ENCODE results near the gene TRIM59.
"Not testable (repeated sequence)": the region's sequence is repeated elsewhere in the genome, so short reads cannot be mapped to it uniquely, and the experiment has no call there.

TRIM59 gene

DNA sequence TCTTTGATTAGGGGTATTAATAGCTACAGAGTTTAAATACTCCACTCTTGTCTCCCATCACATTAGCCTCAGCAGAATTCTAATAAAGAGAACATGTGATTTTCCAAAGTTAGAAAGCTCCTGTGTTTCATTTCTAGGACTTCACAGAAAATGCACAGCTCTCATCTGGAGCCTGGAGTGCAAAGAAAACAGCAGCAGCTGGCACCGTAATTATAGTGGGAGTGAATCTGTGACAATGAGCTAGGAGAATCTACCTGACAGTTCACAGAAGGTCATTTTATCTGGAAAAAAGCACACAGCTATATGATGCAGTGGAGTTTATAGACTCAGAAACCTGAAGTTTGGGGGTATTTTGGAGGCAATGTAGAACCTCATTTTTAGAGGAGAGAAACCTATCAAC, 5.4 kb upstream of the TRIM59 start:
- DNase-seq: no peak

- not testable (repeated sequence) for DNase-seq
These were observed 2.7 kb upstream of the TRIM59 start for GRCh38 chr3:160452251-160452650.

- DNase-seq: no peak
These were observed 2.0 kb upstream of the TRIM59 start for GRCh38 chr3:160451602-160452001.

DNA sequence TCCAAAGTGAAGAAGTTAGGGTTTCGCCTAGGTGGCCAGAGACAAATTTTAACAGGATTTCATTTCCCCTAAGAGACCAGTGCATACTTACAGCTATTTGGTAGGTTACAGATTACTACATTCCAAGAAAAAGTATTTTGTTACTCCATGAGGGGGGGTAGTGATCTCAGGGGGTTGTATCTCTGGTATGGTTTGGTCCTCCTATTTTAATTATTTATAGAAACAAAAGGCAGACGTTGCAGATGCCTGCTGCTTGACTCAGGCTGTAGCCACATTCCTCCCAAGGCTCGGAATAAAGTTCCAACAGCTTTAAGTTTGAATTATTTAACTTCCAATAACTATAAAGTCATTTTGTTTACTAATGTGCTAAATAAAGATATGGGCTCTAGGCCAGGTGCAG, 1.3 kb upstream of the TRIM59 start:
- DNase-seq: no peak

DNA sequence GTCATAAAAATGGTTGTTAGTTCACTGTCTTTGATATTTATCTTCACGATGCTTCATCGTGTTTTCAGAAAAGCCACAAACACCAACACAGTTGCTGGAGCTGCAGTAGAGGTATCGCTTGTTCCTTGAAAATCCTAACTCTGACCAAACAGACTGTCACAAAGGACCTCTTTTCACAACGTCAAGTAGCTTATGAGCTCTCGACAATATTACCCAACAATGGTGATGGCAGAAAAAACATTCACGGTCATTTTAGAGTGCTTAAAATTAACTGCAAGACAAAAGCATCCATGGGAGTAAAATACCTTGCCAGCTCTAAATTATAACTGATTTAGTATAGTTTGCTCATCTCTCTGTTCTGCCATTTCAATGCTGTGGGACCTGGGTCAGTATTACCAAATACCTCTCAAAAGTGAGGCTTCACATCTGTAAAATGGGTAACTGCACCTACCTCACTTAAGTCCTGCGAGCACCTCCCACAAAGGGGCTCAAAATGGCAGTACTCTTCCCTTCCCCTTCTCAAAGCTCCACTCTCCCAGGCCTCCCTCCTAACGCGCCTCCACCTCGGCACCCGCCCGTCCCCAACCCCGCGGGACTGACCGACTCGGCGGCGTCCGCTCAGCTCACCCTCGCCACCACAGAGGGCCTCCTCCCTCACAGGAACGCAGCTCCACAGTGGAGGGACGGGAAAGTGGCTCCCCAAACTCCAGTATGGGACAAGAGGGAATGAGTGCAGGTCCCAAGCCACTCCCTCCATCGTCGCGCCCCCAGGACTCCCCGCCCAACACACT, 546 bp downstream of the TRIM59 start:
- DNase-seq: no peak

- DNase-seq: no peak
These were observed 2.0 kb downstream of the TRIM59 start for GRCh38 chr3:160447544-160447943.

GRCh38 chr3:160446522-160447056, 3.0 kb downstream of the TRIM59 start:
- no peak for DNase-seq

DNA sequence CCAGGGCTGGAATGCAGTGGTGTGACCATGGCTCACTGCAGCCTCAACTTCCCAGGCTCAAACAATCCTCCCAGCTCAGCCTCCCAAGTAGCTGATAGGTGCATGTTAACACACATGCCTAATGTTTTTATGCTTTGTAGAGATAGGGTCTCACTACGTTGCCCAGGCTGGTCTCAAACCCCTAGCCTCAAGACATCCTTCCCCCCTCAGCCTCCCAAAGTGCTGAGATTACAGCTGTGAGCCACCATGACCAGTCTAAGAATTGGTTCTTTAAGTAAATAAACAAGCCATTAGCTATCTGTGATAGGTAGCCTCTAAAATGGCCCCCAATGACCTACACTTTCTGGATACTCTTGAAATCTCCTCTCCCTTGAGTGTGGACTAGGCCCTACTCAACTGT, 3.7 kb downstream of the TRIM59 start:
- DNase-seq: no peak

GRCh38 chr3:160444411-160444810, 5.2 kb downstream of the TRIM59 start:
- DNase-seq: no peak

DNA sequence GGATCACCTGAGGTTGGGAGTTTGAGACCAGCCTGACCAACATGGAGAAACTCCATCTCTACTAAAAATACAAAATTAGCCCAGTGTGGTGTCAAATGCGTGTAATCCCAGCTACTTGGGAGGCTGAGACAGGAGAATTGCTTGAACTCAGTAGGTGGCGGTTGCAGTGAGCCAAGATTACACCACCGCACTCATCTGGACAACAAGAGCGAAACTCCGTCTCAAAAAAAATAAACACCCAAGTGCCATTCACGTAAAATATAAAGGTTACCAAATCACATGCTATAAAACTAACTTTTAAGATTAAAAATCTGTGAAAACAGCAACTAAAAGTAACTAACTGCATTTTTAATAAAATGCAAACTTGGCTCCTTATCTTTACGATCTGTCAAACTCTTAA, 8.9 kb downstream of the TRIM59 start:
- no peak for DNase-seq

DNA sequence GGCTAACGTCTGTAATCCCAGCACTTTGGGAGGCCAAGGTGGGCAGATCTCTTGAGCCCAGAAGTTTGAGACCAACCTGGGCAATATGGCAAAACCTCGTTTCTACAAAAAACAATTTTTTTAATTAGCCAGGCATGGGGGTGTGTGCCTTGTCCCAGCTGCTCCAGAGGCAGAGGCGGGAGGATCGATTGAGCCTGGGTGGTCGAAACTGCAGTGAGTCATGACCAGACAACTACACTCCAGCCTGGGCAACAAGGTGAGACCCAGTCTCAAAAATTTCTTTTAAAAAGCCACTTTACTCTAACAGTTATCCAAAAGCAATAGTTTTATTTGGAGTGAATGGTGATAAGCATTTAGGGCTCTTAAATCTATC, 12.5 kb downstream of the TRIM59 start:
- no peak for DNase-seq

- DNase-seq: no peak
These were observed 13.8 kb downstream of the TRIM59 start for GRCh38 chr3:160435747-160436146.

DNA sequence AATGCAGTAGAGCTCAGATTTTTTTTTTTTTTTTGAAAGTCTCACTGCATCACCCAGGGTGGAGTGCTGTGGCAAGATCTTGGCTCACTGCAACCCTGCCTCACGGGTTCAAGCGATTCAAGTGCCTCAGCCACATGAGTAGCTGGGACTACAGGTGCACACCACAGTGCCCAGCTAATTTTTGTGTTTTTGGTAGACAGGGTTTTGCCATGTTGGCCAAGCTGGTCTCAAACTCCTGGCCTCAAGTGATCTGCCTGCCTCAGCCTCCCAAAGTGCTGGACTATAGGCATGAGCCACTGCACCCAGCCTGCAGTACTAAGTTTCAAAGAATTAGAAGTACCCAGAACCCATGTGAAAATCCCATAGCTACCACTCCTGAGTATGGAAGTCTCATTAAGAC, 14.5 kb downstream of the TRIM59 start:
- no peak for DNase-seq

DNA sequence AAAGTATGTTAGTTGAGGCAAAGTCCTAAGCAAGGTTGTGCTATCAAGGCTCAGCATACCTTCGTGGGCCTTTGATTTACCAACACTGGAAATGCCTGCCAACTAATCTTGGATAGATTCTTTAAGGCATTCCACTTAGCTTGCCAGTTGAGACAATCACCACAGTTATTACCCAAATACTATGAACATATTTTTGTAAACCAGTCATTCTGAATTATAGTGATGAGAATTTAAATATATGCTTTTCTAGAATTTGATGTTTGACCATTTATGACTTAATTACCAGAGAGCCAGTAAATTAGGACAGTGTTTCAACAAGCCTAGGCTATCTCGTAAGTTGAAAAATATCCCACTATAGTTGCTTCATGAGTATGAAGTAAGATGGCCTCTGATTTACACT, 15.5 kb downstream of the TRIM59 start:
- no peak for DNase-seq

DNA sequence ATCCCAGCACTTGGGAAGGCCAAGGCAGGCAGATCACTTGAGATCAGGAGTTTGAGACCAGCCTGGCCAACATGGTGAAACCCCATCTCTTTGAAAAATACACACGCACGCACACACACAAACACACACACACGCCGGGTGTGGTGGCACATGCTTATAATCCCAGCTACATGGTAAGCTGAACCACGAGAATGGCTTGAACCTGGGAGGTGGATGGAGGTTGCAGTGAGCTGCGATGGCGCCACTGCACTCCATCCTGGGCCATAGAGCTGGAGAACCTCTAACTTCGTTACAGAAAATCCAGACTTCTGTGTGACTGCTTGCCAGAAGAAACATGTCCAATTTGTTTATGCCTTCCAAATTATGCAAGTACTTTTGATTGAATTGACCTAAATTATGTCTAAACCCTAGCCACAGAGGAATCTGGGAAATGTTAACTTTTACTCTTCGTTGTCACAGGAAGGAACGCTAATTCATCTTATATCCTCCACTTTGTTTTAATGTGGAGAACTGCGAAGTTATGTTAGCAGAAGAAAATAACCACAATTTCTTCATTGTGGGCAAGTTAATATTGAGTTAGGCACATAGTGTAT, 21.7 kb downstream of the TRIM59 start:
- no peak for DNase-seq

DNA sequence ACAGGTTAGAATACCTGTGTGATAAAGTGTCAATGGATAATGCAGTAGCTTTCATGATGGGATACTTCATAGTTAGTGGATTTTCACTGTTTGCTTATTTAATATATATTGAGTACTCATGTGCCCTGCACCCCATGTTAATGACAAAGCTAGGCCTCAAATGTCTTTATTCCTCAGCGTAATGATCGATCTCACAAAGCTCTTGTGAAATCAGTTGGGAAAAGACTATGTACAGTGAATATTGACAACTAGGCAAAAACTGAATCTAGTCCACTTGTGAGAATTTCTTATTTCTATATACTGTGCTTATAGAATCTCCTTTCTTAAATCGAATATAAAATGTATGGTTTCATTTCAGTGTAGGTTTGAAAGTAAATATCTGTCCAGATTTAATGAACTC, 32.3 kb downstream of the TRIM59 start:
- no peak for DNase-seq

GRCh38 chr3:160413613-160414248, 35.9 kb downstream of the TRIM59 start:
- peak; percentile 83 to 84 for DNase-seq

GRCh38 chr3:160412477-160412876, 37.1 kb downstream of the TRIM59 start:
- no peak for DNase-seq

DNA sequence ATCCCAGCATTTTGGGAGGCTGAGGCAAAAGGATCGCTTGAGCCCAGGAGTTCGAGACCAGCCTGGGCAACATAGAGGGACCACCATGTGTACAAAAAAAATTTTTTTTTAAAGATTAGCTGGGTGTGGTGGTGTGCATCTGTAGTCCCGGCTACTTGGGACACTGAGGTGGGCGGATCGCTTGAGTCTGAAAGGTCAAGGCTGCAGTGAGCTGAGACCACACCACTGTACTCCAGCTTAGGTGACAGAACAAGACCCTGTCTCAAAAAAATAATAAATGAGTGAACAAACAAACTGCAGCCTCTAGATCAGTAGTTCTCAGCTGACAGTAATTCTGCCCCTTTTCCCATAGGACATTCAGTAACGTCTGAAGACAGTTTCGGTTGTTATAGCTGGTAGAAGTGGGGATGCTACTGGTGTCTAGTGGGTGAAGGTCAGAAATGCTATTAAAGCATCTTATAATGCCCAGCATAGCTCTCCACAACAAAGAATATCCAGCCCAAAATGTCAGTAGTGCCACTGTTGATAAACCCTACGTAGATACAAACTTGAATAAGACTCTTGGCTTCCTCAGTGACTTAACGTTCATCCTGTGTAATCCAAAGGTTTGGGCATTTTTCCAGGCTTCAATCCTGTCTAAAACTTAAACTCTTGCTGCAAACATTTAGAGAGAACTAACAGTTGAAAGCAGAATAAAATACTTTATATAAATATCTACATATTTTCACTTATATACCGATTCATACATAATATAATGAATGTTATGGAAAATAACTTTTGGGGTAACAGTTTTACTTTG, 39.6 kb downstream of the TRIM59 start:
- no peak for DNase-seq

- DNase-seq: no peak
These were observed 45.7 kb downstream of the TRIM59 start for GRCh38 chr3:160403796-160404470.

DNA sequence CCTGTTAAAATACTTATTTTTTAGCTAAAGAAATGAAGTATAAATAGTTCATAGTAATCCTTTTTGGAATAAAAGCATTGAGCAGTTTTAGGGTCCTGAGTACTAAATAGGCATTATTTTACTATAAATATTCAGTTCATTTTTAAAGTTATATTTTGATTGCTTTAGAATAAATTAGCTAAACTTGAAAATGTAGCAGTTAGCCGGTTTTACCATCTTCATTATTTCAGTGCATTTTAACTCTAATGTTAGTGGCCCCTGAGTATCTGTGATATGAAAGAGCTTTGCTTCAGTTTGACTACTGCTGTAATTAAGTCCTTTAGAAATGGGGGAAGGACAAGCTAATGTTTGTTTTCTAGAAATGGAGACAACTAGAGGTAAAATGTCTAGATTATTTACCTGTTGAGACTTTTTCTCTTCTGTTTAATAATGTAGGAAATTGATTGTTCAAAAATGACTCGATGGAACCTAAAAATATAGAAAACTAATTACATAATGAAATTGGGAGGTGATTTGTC, 46.5 kb downstream of the TRIM59 start:
- DNase-seq: no peak
